Kidney tubule cell (primary cell): ENCODE results near the gene RBMS3.
"Not testable (repeated sequence)": the region's sequence is repeated elsewhere in the genome, so short reads cannot be mapped to it uniquely, and the experiment has no call there.

ENCODE experiments used
- DNase-seq: peaks from one replicate; pipeline ENCODE4 v3.0.0-alpha.2; 2018; ENCODE audit warnings: low spot score

Gene RBMS3

GRCh38 chr3:29312395-29312794 is 31.5 kb downstream of the RBMS3 start:
- no peak for DNase-seq

GRCh38 chr3:29312960-29313452 is 32.1 kb downstream of the RBMS3 start:
- no peak for DNase-seq

GRCh38 chr3:29313981-29314726 is 33.3 kb downstream of the RBMS3 start:
- no peak for DNase-seq

GRCh38 chr3:29314727-29315088 is 33.8 kb downstream of the RBMS3 start:
- no peak for DNase-seq

GRCh38 chr3:29317659-29318173 is 36.8 kb downstream of the RBMS3 start:
- DNase-seq: no peak

GRCh38 chr3:29318251-29318650 is 37.4 kb downstream of the RBMS3 start:
- DNase-seq: peak; percentile 76

GRCh38 chr3:29319262-29319661 is 38.4 kb downstream of the RBMS3 start:
- no peak for DNase-seq

- DNase-seq: no peak
These were observed 38.9 kb downstream of the RBMS3 start for GRCh38 chr3:29319798-29320197.

GRCh38 chr3:29322586-29322985 is 41.7 kb downstream of the RBMS3 start:
- no peak for DNase-seq

GRCh38 chr3:29324180-29324651 is 43.3 kb downstream of the RBMS3 start:
- peak; percentile 72 for DNase-seq

GRCh38 chr3:29326540-29326939 is 45.7 kb downstream of the RBMS3 start:
- not testable (repeated sequence) for DNase-seq

GRCh38 chr3:29329986-29330890 is 49.4 kb downstream of the RBMS3 start:
- peak; percentile 58 for DNase-seq

GRCh38 chr3:29331035-29331434 is 50.2 kb downstream of the RBMS3 start:
- no peak for DNase-seq

GRCh38 chr3:29331456-29332194 is 50.8 kb downstream of the RBMS3 start:
- no peak for DNase-seq

- DNase-seq: no peak
These were observed 51.3 kb downstream of the RBMS3 start for GRCh38 chr3:29332195-29332637.

GRCh38 chr3:29333576-29333975 is 52.7 kb downstream of the RBMS3 start:
- no peak for DNase-seq

GRCh38 chr3:29334706-29335105 is 53.8 kb downstream of the RBMS3 start:
- DNase-seq: peak; percentile 24

GRCh38 chr3:29335438-29335837 is 54.6 kb downstream of the RBMS3 start:
- peak; percentile 95 for DNase-seq

GRCh38 chr3:29335943-29336342 is 55.1 kb downstream of the RBMS3 start:
- DNase-seq: no peak

- DNase-seq: no peak
These were observed 56.7 kb downstream of the RBMS3 start for GRCh38 chr3:29337565-29337964.

- no peak for DNase-seq
These were observed 57.5 kb downstream of the RBMS3 start for GRCh38 chr3:29338377-29338776.
